Tibial nerve (tissue), 4 donors: ENCODE data around the gene TTC9C. TPM values are rescaled to one million over a fixed set of nuclear protein-coding genes. Genes with fewer than 3 reads are reported as not detected.
"Not testable (repeated sequence)": the region's sequence is repeated elsewhere in the genome, so short reads cannot be mapped to it uniquely, and the experiment has no call there.

Experiments
- DNase-seq, 2 donors: peaks; one replicate each; pipeline ENCODE4 v3.0.0-alpha.2; 2019; ENCODE audit warnings: low spot score in 2 of 2
- H3K27ac ChIP-seq, 4 donors: fragments of 200-600 bp; sonication (generic) in 3 of 4; one replicate each; pipeline ENCODE4 v1.5.1; 2017 to 2019; ENCODE audit warnings: mild to moderate bottlenecking in 1 of 4
- H3K27me3 ChIP-seq, 2 donors: fragments of 200-600 bp; sonication (generic) in 1 of 2; one replicate each; pipeline versions ENCODE4 v1.5.1 to v1.6.0; 2017 to 2019
- H3K36me3 ChIP-seq, 3 donors: fragments of 200-600 bp; sonication (generic); one replicate each; pipeline ENCODE4 v1.5.1; 2018 to 2019
- H3K4me1 ChIP-seq, 4 donors: fragments of 200-600 bp; sonication (generic) in 3 of 4; one replicate each; pipeline ENCODE4 v1.5.1; 2017 to 2019
- H3K4me3 ChIP-seq, 4 donors: fragments of 200-600 bp; sonication (generic) in 3 of 4; one replicate each; pipeline ENCODE4 v1.5.1; 2017 to 2019; ENCODE audit warnings: mild to moderate bottlenecking in 1 of 4, moderate library complexity in 1 of 4
- H3K9me3 ChIP-seq, 4 donors: fragments of 200-600 bp; sonication (generic) in 3 of 4; one replicate each; pipeline ENCODE4 v1.5.1; 2017 to 2019
- CTCF ChIP-seq, 5 experiments: fragments of 200-600 bp in 3 of 5; fragments of 450-650 bp in 2 of 5; sonication (generic) in 3 of 5; IDR thresholded peaks; one replicate each; pipeline ENCODE4 v1.5.1; 2016 to 2019; ENCODE audit warnings: antibody characterized with exemption in 5 of 5, mild to moderate bottlenecking in 3 of 5, moderate library complexity in 2 of 5
- EP300 ChIP-seq, 2 donors: sonication (generic); formaldehyde crosslinking; IDR thresholded peaks; one replicate each; pipeline ENCODE4 v1.6.1; 2017; ENCODE audit warnings: antibody characterized with exemption in 2 of 2, mild to moderate bottlenecking in 1 of 2
- POLR2A ChIP-seq, 2 donors: fragments of 450-650 bp; IDR thresholded peaks; one replicate each; pipeline ENCODE4 v1.6.1; 2017; ENCODE audit warnings: antibody characterized with exemption in 2 of 2, mild to moderate bottlenecking in 2 of 2, moderate library complexity in 2 of 2
- WGBS, 2 donors: methylation state at CpG; one replicate each; pipeline ENCODE4 v1.1.5; 2018; 5-methylcytosine and 5-hydroxymethylcytosine counted together
- total RNA-seq, 4 donors: library from RNA; depleted of rRNA; stranded (reverse); fragments of >200 nt; gene quantifications; one replicate each; pipeline ENCODE4 v1.1.0, GENCODE V29; 2016

Gene TTC9C
- total RNA-seq, 4 donors from 2014 or later = 20.1 to 37.1 (median 23.6) TPM

DNA sequence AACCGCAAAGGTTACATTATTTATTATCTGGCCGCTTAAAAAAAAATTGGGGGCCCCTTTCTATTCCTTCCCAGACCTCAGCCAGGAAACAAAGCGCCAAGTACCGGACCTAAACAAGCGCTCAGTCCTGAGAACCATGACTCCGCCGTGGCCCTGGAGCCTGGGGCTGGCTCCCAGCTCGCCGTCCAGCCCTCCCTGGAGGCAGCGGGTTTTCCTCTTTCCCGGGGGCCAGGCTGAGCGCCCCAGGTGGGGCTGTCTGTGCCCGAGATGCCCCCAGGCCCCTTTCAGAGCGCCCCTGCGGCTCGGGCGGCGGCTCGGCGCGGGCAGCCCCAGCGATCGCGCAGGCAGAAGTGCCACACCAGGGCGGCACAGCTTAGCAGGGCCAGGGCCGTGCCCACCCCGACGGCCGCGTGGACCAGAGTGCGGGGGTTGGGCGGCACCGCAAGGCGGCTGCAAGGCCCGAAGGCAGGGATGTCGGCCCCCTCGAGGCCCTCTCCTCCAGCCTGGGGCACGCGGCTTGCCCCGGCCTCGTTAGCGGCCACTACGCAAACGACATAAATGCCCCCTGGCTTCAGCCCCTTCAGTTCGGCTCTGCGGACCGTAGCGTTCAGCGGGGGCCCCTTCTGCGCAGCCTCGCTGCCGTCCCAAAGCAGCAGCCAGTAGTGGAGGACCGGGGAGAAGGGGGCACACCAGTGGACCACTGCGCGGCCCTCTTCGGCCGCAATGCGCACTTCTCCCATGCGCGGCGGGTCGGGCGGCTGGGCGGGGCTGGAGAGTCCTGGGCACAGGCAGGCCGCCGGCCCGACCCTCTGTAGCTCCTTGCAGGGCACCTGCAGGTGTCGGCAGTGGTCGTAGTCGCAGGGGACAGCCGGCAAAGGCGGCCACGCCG lies 40.5 kb upstream of the TTC9C start:
- WGBS, 2 donors = 36 to 47% methylated on average over 49 to 51 of the region's 74 CpGs
- TF ChIP-seq POLR2A (IDR thresholded peaks at IDR 0.05) (no peak), EP300 (IDR thresholded peaks at IDR 0.05) (no peak), CTCF (IDR thresholded peaks at IDR 0.05) (no peak)

GRCh38 chr11:62688491-62688890 lies 39.8 kb upstream of the TTC9C start:
- TF ChIP-seq POLR2A (IDR thresholded peaks at IDR 0.05) = no peak
- no peak for TF ChIP-seq CTCF (IDR thresholded peaks at IDR 0.05)
- TF ChIP-seq EP300 (IDR thresholded peaks at IDR 0.05) = no peak
- Histone ChIP-seq H3K4me3 (peak overlapping the region; percentile 18 to 47 (median 25)), H3K27ac (peak overlapping the region in 2 of 4 donors; percentile 71 to 81), H3K4me1 (peaks cover 0 to 24% (median 3%) of the 10 kb centered on the region in 4 donors), H3K9me3 (no peaks in the 10 kb centered on the region), H3K27me3 (peaks cover 0 to 13% of the 10 kb centered on the region in 2 donors), H3K36me3 (peaks cover 0 to 38% (median 3%) of the 10 kb centered on the region in 3 donors)
- WGBS, 2 donors = 24 to 41% methylated on average over 1 of the region's 1 CpG
- DNase-seq = no peak

More for the DNA sequence above, 40.5 kb upstream of the TTC9C start:
- Histone ChIP-seq H3K27ac (peak overlapping the region; percentile 22 to 81 (median 65)), H3K27me3 (peaks cover 0 to 13% of the 10 kb centered on the region in 2 donors), H3K36me3 (peaks cover 0 to 31% (median 3%) of the 10 kb centered on the region in 3 donors), H3K4me1 (peaks cover 0 to 24% (median 3%) of the 10 kb centered on the region in 4 donors), H3K4me3 (peak overlapping the region; percentile 18 to 47 (median 25)), H3K9me3 (no peaks in the 10 kb centered on the region)
- DNase-seq = no peak

GRCh38 chr11:62689421-62690183 lies 38.7 kb upstream of the TTC9C start, which contains the start of gene LRRN4CL:
LRRN4CL (minus strand) TSS chr11:62689530; CDS start chr11:62688508, 1,022 bp downstream.
- peak; percentile 79 to 88 for DNase-seq
- Histone ChIP-seq H3K4me1 (peaks cover 0 to 29% (median 5%) of the 10 kb centered on the region in 4 donors), H3K4me3 (peak within 1 kb of the TSS; percentile 19 to 47 (median 28)), H3K9me3 (no peaks in the 10 kb centered on the region), H3K36me3 (peaks cover 0 to 42% (median 3%) of the 10 kb centered on the region in 3 donors), H3K27ac (peak within 1 kb of the TSS in 3 of 4 donors; percentile 64 to 81 (median 75)), H3K27me3 (peaks cover 0 to 13% of the 10 kb centered on the region in 2 donors)
- 38 to 45% methylated on average over 11 of the region's 11 CpGs for WGBS, 2 donors
- TF ChIP-seq EP300 (IDR thresholded peaks at IDR 0.05) (peak in 1 of 2 donors; percentile 82), POLR2A (IDR thresholded peaks at IDR 0.05) (peak; percentile 28 to 52), CTCF (IDR thresholded peaks at IDR 0.05) (no peak)

DNA sequence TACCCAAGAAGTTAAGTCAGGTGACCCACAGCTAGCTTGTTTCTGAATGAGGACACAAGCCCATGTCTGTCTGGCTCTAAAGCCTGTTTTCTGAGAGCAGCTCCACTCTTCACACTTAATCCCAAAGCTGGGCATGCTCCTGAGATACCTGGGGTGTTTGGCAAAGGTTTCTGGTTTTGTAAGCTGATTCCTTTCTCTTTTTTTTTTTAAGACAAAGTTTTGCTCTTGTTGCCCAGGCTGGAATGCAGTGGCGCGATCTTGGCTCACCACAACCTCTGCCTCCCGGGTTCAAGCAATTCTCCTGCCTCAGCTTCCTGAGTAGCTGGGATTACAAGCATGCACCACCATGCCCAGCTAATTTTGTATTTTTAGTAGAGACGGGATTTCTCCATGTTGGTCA lies 34.7 kb upstream of the TTC9C start:
- not testable (repeated sequence) for H3K4me3 ChIP-seq, H3K27me3 ChIP-seq, H3K9me3 ChIP-seq, DNase-seq, H3K27ac ChIP-seq
- peaks cover 0 to 49% (median 3%) of the 10 kb centered on the region in 3 donors for H3K36me3 ChIP-seq
- peaks cover 0 to 23% (median 4%) of the 10 kb centered on the region in 4 donors for H3K4me1 ChIP-seq
- WGBS, 2 donors = 74 to 86% methylated on average over 4 of the region's 4 CpGs

DNA sequence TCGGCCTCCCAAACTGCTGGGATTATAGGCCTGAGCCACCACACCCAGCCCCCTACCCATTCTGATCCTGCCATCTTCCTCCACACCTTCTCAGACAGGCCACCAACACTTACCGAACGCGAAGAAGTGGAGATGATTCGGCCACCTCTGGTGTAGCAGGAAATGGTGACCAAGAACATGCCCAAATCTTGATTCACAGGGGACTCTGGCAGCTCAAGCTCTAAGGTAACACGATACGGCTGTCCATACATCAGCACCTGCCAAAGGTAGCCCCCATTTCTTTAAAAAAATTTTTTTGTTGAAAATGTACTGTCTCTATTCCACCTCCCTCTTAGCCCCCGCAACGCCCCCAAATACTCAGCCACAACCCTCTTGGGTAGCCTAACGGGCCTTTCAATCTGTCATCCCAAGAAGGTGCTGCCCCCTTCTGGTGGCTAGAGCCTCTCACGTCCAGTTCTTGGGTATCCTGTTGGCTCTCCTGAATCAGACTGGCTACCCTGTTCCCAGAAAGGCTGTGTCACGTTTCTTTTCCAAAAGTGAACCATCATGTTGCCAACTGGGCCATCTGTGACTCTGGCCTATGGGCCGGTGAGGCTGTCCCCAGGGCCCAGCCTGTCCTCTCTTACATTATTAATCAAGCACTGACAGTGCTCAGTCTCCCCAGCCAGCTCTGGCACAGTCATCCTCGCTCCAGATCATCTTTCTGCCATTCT lies 33.7 kb upstream of the TTC9C start:
- TF ChIP-seq POLR2A (IDR thresholded peaks at IDR 0.05) (no peak), CTCF (IDR thresholded peaks at IDR 0.05) (peak; percentile 70 to 84 (median 83)), EP300 (IDR thresholded peaks at IDR 0.05) (peak in 1 of 2 donors; percentile 31)
- 47 to 49% methylated on average over 14 of the region's 14 CpGs for WGBS, 2 donors
- H3K36me3 ChIP-seq = peaks cover 0 to 50% (median 3%) of the 10 kb centered on the region in 3 donors
- no peak overlapping the region for H3K4me3 ChIP-seq
- H3K27ac ChIP-seq = peak overlapping the region in 1 of 4 donors; percentile 29
- no peaks in the 10 kb centered on the region for H3K27me3 ChIP-seq
- no peaks in the 10 kb centered on the region for H3K9me3 ChIP-seq
- peak; percentile 79 to 90 for DNase-seq
- peaks cover 0 to 22% (median 4%) of the 10 kb centered on the region in 4 donors for H3K4me1 ChIP-seq
